Stimulated activated CD8-positive, alpha-beta memory T cell treated with anti-CD3 and anti-CD28 coated beads, Interleukin-2, amount 100 ng/mL, for 48 hours (primary cell): ENCODE measurements around the gene PLBD2.

Experiments
- DNase-seq, 2 donors: peaks; one replicate each; pipeline ENCODE4 v3.0.0-alpha.2; 2020; ENCODE audit warnings: low read depth in 2 of 2

The PLBD2 gene

DNA sequence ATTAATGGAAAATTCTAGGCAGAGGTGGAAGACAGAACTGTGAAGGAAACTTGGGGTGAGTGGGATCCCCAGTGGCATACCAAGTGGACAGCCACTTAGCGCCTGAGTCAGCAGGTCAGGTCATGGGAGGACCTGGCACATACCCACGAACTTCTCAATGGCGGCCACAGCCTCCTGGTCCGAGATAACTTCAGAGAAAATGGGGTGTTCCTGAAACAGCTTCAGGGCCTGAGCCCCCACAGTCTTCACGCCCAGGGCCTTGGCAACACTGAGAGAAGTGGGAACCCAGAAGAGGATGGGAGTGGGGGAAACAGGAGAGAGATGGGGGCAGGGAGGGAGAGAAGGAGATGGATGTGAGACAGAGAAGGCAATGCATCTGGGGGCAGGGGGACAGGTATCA lies 35.4 kb downstream of the PLBD2 start:
- no peak for DNase-seq

DNA sequence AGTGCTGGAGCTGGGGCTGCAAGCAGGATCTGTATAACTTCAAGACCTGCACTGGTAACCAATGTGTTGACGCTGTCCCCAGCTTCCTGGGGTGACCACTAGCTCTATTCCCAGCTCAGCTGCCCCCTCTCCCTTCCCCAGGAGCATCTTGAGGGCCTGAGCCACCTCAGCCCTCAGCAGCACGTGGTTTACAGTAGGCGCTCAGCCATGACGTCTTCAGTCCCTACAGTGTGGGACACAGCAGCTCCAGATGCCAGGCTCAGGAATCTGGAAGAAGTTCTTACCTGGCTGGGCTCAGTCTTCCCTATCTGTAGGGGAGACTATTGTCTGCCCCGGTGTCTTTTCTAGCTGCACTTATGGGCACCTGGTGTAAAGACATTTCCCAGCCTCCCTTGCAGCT lies 36.7 kb downstream of the PLBD2 start:
- DNase-seq: no peak

- no peak for DNase-seq
These were observed 37.8 kb downstream of the PLBD2 start for GRCh38 chr12:113396200-113396599.

DNA sequence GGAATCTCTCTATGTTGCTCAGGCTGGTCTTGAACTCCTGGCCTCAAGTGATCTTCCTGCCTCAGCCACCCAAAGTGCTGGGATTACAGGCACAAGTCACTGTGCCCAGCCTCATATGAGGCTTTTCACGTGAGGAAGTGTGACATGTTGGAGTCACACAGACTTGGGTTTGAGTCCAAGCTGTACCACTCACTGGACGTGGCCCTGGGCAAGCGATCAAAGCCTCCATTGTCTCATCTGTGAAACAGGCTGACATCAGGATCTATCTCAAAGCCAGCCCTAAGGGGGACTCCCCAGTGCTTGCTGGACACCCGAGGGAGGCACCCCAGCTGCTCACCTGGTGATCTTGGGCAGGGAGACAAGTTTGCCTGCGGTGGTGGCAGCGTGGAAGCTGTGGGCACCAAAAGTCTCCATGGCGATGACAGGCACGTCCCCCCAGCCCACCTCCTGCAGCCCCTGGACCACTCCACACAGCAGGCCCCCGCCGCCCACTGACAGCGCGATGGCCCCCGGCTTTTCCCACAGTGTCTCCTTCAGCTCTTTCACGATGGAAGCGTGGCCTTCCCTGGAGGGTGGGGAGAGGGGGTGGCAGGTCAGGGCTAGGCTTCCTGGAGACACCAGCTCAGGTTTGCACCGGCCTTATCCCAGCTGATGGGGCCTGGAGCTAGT lies 38.6 kb downstream of the PLBD2 start:
- DNase-seq: no peak

- no peak for DNase-seq
These were observed 39.3 kb downstream of the PLBD2 start for GRCh38 chr12:113397497-113398197.

GRCh38 chr12:113398346-113399290 lies 40.2 kb downstream of the PLBD2 start:
- DNase-seq: no peak

DNA sequence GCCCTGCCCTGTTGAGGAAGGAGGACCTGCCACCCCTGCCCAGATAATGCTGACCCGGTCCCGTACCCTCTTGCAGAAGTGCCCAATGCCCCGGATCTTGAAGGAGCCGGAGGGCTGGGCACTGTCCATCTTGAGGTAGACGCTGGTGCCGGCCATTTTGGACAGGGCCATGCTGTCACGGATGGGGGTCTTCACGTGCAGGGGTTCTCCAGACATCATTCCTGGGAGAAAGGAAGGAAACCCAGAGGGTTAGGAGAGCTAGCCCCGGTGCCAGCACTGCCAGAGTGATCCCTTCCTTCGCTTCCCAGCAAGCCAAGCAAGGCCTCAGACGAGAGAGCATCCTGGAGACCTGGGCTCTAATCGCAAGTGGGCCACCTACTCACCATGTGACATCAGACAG lies 41.1 kb downstream of the PLBD2 start:
- no peak for DNase-seq

DNA sequence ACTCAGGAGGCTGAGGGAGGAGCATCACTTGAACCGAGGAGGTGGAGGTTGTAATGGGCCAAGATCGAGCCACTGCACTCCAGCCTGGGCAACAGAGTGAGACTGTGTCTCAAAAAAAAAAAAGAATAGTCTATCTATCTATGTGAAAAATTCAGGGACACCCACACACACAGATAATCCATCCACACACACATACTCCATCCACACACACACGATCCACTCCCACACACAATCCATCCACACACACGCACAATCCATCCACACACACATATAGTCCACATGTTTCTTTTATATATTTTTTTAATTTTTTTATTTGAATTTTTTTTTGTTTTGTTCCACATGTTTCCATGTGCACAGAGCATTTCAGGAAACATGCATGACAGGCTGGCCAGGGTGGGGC lies 42.0 kb downstream of the PLBD2 start:
- DNase-seq: no peak

GRCh38 chr12:113401066-113402000 lies 42.9 kb downstream of the PLBD2 start:
- DNase-seq: no peak

DNA sequence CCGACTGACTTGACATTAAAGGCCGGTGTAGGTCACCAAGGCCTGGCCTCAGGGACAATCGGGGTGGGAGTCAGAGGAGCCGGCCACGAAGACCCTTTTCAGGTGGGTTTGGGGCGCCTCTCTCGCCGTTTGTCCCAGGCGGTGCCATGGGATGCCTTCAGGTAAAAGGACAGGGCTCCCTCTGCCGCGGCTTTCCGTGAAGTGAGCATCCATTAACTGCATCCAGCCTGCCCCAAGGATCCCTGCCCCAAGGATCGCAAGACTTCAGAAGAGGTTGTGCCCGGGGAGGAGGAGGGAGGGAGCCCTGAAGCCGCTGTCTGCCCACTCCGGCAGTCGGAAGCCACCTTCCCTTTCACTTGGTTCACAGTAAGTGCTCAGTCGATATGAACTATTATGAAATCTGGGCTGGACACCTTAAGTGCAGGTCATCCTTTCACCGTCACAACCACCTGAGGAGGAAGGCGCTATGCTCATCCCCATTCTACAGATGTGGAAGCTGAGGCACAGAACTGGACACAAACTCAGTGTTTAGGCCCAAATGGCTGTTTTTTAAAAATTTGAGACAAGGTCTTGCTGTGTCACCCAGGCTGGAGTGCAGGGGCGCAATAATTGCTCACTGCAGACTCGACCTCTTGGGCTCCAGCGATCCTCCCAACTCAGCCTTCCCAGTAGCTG lies 44.3 kb downstream of the PLBD2 start:
- DNase-seq: no peak

GRCh38 chr12:113403435-113404415 lies 45.3 kb downstream of the PLBD2 start, which contains the start of gene SDS:
SDS (minus strand) TSS chr12:113403887; CDS start chr12:113399708, 4,179 bp downstream.
- DNase-seq: no peak

- no peak for DNase-seq
These were observed 47.3 kb downstream of the PLBD2 start for GRCh38 chr12:113405694-113406093.

GRCh38 chr12:113407931-113408600 lies 49.7 kb downstream of the PLBD2 start:
- no peak for DNase-seq

DNA sequence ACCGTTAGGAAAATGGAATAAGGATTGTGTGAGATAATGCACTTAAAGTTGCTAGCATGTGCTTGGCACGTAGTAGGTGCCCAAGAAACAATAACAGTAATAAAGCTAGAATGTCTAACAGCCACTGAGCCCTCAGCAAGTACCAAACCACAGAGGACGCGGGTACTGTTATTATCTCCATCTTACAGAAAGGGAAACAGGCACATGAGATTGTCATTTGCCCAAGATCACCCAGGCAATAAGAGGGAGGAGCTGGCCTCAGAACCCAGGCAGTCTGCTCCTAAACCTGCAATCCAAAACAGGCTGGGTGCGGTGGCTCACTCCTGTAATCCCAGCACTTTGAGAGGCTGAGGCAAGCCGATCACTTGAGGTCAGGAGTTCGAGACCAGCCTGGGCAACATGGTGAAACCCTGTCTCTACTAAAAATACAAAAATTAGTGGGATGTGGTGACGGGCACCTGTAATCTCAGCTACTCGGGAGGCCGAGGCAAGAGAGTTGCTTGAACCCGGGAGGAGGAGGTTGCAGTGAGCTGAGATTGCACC lies 50.4 kb downstream of the PLBD2 start:
- no peak for DNase-seq

GRCh38 chr12:113409462-113410124 lies 51.2 kb downstream of the PLBD2 start:
- DNase-seq: no peak

DNA sequence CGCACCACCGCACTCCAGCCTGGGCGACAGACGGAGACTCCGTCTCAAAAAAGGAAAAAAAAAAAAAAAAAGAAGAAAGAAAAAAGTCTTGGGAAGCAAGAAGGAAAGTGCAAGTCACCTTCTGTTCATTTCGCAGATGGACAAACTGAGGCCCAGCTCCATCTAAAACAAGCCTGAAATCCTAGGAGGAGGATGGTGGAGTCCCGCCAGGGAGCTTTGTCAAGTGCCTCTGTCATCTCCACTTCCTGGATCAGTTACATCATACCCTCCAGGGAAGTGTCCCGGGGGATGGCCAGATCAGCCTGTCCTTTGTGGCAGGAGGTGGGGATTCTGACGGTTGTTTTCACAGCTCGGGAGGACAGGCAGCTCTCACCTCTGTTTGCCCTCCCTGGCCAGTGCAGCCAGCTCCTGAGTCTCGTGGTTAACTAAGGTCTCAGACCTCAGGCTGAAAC lies 55.1 kb downstream of the PLBD2 start:
- DNase-seq: no peak

GRCh38 chr12:113414519-113415038 lies 56.2 kb downstream of the PLBD2 start:
- DNase-seq: no peak
